NCI-H2227 treated with DMSO at 0.1 percent for 48 hours (cell line): Measurements from ENCODE around the gene GAD2.
A peak's percentile ranks its signal among the peaks of the same experiment; 100 is the strongest.

Experiments
- DNase-seq: peaks from one replicate; lab custom pipeline; 2025; lab: John Stamatoyannopoulos, UW

The GAD2 gene

GRCh38 chr10:26216585-26217395 is at the start of gene GAD2:
TSS of gene GAD2 (plus strand) at chr10:26216774. CDS start at chr10:26216810, 36 bp downstream.
- no peak for DNase-seq

- DNase-seq = no peak
Observed at GRCh38 chr10:26169466-26169865, 47.1 kb upstream of the GAD2 start.

GRCh38 chr10:26172131-26172530 is 44.4 kb upstream of the GAD2 start:
- DNase-seq = no peak

- no peak for DNase-seq
Observed at GRCh38 chr10:26173837-26174236, 42.7 kb upstream of the GAD2 start.

GRCh38 chr10:26177341-26177740 is 39.2 kb upstream of the GAD2 start:
- no peak for DNase-seq

- DNase-seq = no peak
Observed at GRCh38 chr10:26194275-26194674, 22.3 kb upstream of the GAD2 start.

- no peak for DNase-seq
Observed at GRCh38 chr10:26197248-26197647, 19.3 kb upstream of the GAD2 start.

- no peak for DNase-seq
Observed at GRCh38 chr10:26198119-26198518, 18.5 kb upstream of the GAD2 start.

GRCh38 chr10:26199841-26200240 is 16.7 kb upstream of the GAD2 start:
- DNase-seq = no peak

- DNase-seq = no peak
Observed at GRCh38 chr10:26205223-26205622, 11.4 kb upstream of the GAD2 start.

GRCh38 chr10:26211781-26212444 is 4.7 kb upstream of the GAD2 start:
- DNase-seq = no peak

GRCh38 chr10:26212511-26212910 is 4.1 kb upstream of the GAD2 start:
- DNase-seq = no peak

GRCh38 chr10:26213157-26213800 is 3.3 kb upstream of the GAD2 start:
- DNase-seq = no peak

- DNase-seq = peak; percentile 93
Observed at GRCh38 chr10:26214004-26214403, 2.6 kb upstream of the GAD2 start.

- DNase-seq = peak; percentile 45
Observed at GRCh38 chr10:26214551-26215395, 1.8 kb upstream of the GAD2 start.

GRCh38 chr10:26215396-26215934 is 1.1 kb upstream of the GAD2 start:
- DNase-seq = peak; percentile 45

- DNase-seq = peak; percentile 51
Observed at GRCh38 chr10:26215935-26216584, 514 bp upstream of the GAD2 start.

GRCh38 chr10:26217396-26218086 is 967 bp downstream of the GAD2 start:
- DNase-seq = peak; percentile 78

- peak; percentile 31 for DNase-seq
Observed at GRCh38 chr10:26219676-26220075, 3.1 kb downstream of the GAD2 start.

GRCh38 chr10:26220901-26221300 is 4.3 kb downstream of the GAD2 start:
- no peak for DNase-seq

GRCh38 chr10:26221541-26221940 is 5.0 kb downstream of the GAD2 start:
- peak; percentile 50 for DNase-seq
